Measurements from ENCODE around the gene NES.
A peak's percentile ranks its signal among the peaks of the same experiment; 100 is the strongest.

DNA sequence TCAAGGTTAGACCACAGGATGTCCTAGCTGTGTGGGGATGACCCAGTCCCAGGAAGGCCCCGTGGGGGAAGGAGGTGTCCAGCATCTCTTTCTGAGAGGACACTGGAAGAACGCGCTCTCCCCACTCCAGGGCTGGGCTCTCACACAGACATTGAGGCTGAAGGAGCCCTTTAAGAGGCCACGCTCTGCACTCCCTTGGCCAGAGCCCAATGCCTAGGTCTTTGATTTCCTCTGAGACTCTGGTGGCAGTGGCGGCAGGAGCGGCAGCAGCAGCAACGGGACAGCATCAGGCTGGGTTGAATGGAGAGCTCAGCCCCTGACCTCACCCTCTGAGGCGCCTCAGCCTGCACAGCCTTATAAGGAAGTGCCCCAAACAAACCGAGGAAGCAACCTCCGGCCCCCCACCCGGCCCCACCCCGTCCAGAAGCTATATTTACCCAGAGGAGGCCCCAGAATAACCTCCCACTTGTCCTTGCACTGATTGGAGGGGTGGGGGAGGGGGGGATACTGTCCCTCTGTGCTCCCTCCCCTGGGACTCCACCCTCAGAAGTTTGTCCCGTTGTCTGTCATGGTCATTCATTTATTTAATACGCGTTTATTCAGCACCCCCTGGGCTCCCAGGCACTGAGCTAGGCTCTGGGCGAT, 12.3 kb downstream of the NES start:
- TF ChIP-seq, protein P1, sequence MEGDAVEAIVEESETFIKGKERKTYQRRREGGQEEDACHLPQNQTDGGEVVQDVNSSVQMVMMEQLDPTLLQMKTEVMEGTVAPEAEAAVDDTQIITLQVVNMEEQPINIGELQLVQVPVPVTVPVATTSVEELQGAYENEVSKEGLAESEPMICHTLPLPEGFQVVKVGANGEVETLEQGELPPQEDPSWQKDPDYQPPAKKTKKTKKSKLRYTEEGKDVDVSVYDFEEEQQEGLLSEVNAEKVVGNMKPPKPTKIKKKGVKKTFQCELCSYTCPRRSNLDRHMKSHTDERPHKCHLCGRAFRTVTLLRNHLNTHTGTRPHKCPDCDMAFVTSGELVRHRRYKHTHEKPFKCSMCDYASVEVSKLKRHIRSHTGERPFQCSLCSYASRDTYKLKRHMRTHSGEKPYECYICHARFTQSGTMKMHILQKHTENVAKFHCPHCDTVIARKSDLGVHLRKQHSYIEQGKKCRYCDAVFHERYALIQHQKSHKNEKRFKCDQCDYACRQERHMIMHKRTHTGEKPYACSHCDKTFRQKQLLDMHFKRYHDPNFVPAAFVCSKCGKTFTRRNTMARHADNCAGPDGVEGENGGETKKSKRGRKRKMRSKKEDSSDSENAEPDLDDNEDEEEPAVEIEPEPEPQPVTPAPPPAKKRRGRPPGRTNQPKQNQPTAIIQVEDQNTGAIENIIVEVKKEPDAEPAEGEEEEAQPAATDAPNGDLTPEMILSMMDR (IDR thresholded peaks at IDR 0.05 in 8 of 11, conservative IDR thresholded peaks at IDR 0.05 in 3 of 11), result no peak
- TF ChIP-seq POLR2A (IDR thresholded peaks at IDR 0.05) (no peak), POLR2AphosphoS5 (IDR thresholded peaks at IDR 0.05) (peak in 1 of 3 donors; percentile 51)

All from spleen (tissue), 7 donors.